Activated gamma-delta T cell treated with anti-CD3 and anti-CD28 coated beads, Interleukin-2, amount 50 U/mL, for 16 hours (primary cell): ENCODE data around the gene OR1L4.

ENCODE experiments used
- DNase-seq: peaks from one replicate; pipeline ENCODE4 v3.0.0-alpha.2; 2020; ENCODE audit warnings: low read depth

Gene OR1L4

GRCh38 chr9:122723690-122724089 is at the start of gene OR1L4:
Gene OR1L4, plus strand, starts transcription at chr9:122723990. Its CDS starts 0 bp downstream, at chr9:122723990.
- DNase-seq: no peak

DNA sequence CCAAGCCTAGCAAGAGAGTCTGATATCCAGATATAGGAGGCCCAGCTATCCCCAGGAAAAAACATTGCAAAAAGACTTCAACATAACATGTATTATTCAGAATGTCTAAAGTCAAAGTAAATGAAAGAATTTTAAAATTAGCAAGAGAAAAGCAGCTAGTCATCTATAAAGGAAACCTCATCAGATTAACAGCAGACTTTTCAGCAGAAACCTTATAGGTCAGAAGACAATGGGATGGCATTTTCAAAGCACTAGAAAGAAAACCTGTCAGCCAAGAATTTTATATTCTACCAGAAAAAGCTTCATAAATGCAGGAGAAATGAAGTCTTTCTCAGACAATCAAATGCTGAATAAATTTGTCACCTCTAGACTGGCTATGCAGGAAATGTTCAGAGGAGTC is 38.9 kb upstream of the OR1L4 start:
- DNase-seq: no peak

- no peak for DNase-seq
Observed at GRCh38 chr9:122695696-122696095, 28.1 kb upstream of the OR1L4 start.

- no peak for DNase-seq
Observed at GRCh38 chr9:122718038-122718437, 5.8 kb upstream of the OR1L4 start.

GRCh38 chr9:122719218-122719617 is 4.6 kb upstream of the OR1L4 start:
- no peak for DNase-seq

DNA sequence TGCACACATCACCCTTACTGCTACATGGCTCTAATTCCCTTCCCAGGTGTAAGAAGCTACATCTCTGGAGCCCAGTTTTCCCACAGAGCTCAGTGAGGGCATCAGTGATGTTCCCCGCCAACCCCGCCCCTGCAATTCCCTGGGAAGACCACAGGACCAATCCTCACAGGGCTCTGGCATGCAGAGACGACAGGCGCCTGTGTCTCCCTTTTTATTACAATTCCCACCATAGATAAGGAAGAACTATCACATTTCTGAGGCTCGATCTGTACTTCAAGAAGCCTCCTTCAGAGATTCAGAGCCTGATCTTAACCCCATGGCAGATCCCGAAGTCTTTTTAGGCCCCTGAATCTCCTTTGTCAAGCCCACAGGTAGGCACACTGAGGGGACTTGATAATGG is 18.2 kb downstream of the OR1L4 start, which contains the start of gene OR1L6:
Gene OR1L6, plus strand, starts transcription at position 301 of the 400 bp plus-strand sequence. CDS start 7,545 bp downstream, outside the sequence.
- DNase-seq: no peak

GRCh38 chr9:122754825-122755224 is 31.0 kb downstream of the OR1L4 start:
- DNase-seq: no peak

DNA sequence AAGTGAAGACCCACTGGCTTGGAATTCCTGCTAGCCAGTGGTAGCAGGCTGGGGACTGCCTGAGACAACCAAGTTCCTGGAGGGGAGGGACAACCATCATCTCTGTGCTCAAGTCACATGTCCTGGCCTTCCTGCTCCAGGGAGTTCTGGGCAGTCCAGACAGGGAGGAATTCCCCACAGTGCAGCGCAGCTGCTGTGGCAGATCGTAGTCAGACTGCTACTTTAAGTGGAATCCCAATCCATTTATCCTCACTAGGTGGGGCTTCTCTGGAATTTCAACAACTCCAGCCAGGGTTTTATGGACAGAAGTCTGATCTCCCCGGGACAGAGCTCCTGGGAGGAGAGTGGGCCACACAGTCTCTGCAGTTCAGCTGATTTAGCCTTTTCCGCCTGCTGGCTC is 44.0 kb downstream of the OR1L4 start:
- no peak for DNase-seq
